HTERT RPE-1 (cell line): ENCODE data around the gene NCOA3.
"Not testable (repeated sequence)": the region's sequence is repeated elsewhere in the genome, so short reads cannot be mapped to it uniquely, and the experiment has no call there.

Source experiments
- in situ Hi-C: fragments of 300-500 bp; cut with MboI; formaldehyde crosslinking; loops from 4 replicates; pipeline ENCODE4 v1.14.3; 2020; ENCODE audit warnings: low sequenced_read_pairs

NCOA3 gene

DNA sequence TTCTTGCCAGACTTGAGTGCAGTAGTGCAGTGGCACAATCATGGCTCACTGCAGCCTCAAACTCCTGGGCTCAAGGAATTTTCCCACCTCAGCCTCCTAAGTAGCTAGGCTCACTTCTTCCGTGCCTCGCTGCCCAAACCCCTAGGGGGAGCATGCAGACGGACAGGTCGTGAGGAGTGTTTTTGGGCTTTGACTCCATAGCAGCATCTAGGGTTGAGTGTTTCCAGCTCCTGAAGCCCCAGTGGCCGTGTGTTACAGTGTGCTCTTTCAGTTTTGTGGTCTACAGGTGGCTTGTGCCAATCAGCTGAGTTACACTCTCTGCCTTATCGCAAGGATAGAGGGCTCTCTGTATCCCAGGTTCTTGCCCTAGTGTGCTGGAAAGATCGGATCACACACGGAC is 33.4 kb downstream of the NCOA3 start:
- in situ Hi-C loops, result no loop called here

DNA sequence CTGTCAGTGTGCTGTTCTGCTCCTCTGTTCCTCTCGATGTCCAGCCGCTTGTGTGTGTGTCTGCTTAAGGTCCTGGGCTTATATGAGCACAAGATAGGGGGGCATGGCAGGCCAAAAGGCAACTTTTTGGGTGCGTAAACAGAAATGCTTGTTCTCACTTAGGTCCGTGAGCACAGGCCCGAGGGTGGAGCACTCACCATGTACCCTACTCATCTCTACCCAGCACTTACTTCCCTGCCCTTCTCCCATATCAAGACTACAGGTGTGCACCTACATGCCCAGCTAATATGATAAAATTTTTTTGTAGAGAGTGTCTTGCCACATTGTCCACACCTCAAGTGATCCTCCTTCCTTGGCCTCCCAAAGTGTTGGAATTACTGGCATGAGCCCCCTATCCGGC is 34.3 kb downstream of the NCOA3 start:
- in situ Hi-C loops, result no loop called here

DNA sequence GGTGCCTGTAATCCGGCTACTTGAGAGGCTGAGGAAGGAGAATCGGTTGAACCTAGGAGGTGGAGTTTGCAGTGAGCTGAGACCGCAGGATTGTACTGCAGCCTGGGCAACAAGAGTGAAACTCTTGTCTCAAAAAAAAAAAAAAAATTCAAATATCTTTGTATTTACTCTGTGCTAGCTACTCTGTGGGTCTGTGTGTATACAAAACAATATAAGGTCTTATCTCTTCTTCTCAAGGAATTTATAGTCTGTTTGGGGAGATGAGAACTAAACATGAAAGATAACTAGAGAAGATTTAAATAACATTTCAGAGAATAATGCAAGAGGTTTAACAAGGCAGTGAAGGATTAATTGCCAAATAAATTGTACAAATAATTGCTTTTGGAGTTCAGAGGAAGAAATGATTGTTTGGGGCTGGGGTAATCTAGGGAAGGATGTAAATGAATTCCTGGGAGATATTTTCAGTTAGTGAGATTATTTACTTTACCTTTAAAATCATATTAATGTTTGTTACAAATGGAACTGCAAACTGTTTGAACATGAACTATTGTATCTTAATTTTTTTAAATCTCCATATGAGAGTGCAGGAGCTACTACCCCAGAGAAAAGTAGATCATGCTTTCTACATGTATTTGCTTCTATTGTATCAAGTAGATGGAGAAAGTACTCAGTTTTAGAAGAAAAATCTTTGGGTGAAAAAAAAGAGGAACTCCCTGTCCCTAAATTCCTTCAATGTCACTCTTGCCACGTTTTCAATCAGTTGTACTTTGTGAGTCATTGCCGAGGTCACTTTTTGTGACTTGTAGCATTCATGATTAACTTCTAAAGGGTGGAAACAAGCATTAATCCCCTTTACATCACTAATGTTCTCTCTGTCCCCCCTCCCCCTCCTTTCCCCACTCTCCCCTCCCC is 39.0 kb downstream of the NCOA3 start:
- in situ Hi-C loops, result no loop called here

DNA sequence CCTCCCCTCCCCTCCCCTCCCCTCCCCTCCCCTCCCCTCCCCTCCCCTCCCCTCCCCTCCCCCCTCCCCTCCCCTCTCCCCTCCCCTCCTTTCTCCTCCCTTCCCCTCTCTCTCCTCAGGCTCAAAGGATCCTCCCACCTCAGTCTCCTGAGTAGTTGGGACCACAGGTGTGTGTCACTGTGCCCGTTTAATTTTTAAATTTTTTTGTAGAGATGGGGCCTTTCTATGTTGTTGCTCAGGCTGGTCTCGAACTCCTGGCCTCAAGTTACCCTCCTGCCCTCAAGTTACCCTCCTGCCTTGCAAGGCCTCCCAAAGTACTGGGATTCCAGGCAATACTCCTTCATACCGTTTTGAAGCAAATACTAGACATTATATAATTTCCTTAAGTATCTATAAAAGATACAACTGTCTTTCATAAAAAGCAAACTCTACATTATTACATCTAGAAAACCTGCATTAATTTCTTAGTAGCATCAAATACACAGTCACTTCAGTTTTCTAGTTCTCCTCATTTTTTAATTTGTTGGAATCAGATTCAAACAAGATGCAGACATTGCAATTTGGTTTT is 39.8 kb downstream of the NCOA3 start:
- in situ Hi-C loops, result no loop called here

DNA sequence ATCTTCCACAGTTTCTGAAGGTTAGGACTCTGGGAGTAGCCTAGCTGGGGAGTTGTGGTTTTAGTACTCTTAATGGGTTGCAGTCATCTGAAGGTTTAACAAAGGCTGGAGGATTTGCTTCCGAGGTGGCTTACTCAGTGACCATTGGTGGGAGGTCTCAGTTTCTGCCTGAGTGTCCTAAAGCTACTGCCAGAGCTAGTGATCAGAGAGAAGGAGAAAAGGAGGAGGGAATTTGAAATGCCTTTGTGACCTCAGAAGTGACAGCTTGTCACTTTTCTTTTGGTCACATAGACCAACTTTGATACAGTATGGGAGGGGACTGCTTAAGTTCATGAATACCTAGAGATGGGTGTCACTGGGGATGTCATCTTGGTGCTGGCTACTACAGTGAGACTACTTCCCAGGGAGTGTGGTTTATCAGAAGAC is 41.3 kb downstream of the NCOA3 start:
- in situ Hi-C loops, result no loop called here

DNA sequence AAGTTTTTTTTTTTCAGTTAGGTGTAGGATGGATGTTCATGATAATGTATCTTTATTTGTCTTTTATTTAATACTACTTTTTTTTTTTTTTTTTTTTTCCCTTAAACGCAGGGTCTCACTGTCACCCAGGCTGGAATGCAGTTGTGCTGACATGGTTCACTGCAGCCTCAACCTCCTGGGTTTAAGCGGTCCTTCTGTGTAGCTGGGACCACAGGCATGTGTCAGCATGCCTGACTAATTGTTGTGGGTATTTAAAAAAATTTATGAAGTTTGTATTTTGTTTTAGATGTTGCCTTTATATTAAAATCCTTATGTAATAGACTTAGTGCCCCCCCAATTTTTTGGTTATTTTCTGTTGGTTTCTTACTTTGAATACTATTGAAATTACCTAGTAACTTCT is 42.6 kb downstream of the NCOA3 start:
- in situ Hi-C loops, result no loop called here

DNA sequence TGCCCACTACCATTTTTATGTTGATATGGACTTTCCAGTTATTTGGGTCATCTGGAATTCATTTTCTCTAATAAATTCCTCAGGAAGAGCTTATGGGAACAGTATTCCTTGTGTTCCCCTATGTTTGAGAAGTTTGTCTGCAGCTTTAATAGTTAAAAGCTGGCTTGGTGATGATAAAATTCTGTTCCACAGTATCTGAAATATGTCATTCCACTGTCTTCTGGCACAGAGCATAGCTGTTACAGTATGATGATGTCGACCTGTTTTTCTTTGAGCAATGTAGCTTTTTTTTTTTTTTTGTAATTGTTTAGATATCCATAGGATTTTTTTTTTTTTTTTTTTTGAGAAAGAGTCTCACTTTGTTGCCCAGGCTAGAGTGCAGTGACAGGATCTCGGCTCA is 43.2 kb downstream of the NCOA3 start:
- in situ Hi-C loops, result no loop called here

DNA sequence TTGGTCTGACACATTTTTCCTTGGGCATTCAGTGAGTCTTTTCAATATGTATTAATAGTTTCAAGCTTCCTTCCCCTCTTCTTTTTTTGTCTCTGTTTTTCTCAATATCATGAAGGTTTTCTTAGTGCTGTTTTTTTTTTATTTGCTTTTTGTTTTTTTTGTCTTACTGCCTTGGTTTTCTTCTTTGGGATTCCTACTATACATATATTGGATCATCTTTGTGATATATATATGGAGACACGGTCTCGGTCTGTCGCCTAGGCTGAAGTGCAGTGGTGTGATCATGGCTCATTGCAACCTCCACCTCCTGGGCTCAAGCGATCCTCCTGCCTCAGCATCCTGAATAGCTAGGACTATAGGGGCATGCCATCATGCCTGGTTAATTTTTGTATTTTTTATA is 43.8 kb downstream of the NCOA3 start:
- in situ Hi-C loops, result no loop called here

DNA sequence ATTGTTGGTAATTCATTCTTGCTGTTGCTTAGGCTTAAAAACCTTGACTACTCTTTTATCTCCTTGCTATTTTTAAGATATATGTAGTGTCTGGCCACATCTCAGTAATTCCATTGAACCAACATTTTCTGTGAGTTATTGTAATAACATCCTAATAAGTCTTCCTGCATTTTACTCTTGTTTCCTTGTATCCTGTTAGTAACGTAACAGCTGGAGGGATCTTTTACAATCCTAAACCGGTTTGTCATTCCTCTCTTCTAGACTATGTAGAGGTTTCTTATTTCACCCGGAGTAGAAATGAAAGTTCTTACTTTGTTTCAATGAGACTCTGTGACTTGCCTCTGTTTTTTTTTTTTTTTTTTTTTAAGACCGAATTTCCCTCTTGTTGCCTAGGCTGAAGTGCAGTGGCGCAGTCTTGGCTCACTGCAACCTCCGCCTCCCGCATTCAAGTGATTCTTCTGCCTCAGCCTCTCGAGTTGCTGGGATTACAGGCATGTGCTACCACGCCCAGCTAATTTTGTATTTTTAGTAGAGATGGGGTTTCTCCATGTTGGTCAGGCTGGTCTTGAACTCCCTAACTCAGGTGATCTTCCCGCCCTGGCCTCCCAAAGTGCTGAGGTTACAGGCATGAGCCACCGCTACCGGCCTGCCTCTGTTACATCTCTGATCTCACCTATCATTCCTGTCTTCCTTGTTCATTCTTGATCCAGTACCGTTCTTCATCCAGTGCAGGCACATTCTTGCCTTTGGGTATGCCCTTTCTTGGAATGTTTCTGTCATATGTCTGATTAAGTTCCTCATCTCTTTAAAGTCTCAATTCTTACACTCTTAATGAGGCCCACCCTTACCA is 44.7 kb downstream of the NCOA3 start:
- in situ Hi-C loops, result no loop called here

DNA sequence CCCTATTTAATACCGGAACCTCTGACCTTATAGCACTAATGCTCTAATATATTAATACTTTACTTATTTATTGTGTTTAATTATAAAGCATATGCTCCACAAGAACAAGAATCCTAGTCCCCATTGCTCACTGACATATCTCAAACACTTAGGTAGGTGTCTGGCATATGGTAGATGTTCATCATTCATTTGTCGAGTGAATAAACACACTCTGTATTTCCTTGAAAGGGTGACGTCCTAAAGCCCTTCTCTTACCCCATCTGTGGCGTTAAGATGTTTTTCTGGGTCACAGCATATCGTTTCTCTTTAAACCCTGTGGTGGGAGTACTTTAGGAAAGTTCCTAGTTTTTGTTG is 45.3 kb downstream of the NCOA3 start:
- in situ Hi-C loops, result no loop called here

DNA sequence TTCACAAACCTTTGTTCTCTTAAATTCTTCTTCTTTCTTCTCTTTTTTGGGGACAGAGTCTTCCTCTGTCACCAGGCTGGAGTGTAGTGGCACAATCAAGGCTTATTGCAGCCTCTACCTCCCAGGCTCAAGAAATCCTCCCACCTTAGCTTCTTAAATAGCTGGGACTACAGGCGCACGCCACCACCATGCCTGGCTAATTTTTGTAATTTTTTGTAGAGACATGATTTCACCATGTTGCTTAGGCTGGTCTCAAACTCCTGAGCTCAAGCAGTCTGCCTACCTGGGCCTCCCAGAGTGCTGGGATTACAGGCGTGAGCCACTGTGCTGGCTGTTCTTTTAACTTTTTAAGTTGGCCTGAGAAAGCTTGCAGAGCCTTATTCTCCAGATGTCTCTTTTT is 48.0 kb downstream of the NCOA3 start:
- in situ Hi-C loops, result no loop called here

DNA sequence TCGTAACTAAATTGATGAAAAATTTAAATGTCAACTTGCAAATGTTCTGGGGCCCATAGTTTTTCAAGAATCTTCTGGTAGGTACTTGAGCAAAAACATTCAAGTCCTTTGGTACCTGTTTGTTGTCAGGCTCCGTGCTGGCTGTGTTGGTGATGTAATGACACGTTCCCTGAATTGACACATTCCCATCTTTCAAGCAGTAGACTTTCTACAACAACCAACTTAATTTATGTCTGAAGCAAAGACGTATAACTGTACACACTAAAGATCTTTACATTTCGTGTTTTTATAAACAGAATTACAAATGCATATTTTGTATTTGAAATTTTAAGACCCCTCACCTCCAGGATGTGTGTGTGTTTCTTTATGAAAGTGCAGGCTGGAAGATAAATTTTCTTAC is 49.5 kb downstream of the NCOA3 start:
- in situ Hi-C loops, result no loop called here

DNA sequence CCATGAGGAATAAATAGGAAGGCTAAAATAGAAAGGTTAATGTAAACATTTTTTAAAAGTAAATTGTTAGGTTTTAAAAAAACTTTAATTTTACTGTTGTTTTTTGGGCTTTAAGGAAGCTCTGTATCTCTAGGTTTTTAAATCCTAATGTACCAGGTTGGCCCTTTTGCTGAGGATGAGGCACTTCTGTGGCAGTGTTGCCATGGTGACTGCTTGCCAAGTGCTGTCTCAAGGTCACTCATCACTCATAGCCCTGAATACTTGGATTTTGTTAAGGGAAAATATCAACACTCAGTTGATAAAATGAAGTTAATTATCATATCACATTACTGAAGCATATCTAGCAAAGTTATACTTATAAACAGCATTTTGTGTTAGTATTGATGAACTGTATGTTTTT is 50.2 kb downstream of the NCOA3 start:
- in situ Hi-C loops, result no loop called here

DNA sequence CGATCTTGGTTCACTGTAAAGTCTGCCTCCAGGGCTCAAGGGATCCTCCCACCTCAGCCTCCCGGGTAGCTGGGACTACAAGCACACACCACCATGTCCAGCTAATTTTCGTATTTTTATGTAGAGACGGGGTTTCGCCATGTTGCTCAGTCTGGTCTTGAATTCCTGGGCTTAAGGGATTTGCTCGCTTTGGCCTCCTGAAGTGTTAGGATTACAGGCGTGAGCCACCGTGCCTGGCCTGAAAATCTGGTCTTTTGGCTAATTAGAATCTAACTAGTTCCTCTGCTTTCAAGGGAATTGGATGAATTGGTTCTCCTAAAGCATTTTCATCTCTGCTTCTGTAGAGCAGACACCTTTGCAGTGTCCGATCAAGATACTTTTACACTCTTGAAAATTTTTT is 51.3 kb downstream of the NCOA3 start:
- in situ Hi-C loops, result no loop called here

DNA sequence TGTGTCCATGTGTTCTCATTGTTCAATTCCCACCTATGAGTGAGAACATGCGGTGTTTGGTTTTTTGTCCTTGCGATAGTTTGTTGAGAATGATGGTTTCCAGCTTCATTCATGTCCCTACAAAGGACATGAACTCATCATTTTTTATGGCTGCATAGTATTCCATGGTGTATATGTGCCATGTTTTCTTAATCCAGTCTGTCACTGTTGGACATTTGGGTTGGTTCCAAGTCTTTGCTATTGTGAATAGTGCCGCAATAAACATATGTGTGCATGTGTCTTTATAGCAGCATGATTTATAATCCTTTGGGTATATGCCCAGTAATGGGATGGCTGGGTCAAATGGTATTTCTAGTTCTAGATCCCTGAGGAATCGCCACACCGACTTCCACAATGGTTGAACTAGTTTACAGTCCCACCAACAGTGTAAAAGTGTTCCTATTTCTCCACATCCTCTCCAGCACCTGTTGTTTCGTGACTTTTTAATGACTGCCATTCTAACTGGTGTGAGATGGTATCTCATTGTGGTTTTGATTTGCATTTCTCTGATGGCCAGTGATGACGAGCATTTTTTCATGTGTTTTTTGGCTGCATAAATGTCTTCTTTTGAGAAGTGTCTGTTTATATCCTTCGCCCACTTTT is 52.0 kb downstream of the NCOA3 start:
- in situ Hi-C loops, result not testable (repeated sequence)

DNA sequence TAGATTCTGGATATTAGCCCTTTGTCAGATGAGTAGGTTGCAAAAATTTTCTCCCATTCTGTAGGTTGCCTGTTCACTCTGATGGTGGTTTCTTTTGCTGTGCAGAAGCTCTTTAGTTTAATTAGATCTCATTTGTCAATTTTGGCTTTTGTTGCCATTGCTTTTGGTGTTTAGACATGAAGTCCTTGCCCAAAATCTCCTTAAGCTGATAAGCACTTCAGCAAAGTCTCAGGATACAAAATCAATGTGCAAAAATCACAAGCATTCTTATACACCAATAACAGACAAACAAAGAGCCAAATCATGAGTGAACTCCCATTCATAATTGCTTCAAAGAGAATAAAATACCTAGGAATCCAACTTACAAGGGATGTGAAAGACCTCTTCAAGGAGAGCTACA is 52.6 kb downstream of the NCOA3 start:
- in situ Hi-C loops, result not testable (repeated sequence)

DNA sequence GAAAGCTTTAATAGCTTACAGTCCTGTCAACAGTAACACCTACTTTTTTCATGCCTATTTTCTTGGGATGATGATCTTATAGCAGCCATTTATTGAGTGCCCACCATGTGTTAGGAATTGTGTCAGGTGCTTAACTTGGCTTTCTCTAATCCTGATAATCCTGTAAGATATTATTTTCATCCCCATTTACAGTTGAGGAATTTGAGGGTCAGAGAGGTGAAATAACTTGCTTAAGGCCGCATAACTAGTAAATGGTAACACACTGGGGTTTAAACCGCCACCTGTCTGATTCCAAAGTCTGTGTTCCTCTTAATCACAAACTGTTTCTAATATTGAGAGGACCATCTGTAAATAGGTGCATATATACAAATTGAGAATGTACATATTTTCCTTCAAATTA is 55.5 kb downstream of the NCOA3 start:
- in situ Hi-C loops, result no loop called here

DNA sequence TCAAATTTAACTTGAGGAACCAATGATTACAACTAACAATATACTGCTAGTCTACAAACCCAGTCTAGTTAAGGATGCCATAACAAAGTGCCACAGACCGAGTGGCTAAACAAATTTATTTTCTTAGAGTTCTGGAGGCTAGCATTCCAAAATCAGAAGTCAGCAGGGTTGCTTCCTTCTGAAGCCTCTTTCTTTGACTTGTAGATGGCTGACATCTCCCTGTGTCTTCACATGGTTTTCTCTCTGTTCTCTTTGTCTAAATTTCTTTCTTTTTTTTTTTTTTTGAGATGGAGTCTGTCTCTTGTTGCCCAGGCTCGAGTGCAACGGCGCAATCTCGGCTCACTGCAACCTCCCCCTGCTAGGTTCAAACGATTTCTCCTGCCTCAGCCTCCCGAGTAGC is 56.1 kb downstream of the NCOA3 start:
- in situ Hi-C loops, result no loop called here

DNA sequence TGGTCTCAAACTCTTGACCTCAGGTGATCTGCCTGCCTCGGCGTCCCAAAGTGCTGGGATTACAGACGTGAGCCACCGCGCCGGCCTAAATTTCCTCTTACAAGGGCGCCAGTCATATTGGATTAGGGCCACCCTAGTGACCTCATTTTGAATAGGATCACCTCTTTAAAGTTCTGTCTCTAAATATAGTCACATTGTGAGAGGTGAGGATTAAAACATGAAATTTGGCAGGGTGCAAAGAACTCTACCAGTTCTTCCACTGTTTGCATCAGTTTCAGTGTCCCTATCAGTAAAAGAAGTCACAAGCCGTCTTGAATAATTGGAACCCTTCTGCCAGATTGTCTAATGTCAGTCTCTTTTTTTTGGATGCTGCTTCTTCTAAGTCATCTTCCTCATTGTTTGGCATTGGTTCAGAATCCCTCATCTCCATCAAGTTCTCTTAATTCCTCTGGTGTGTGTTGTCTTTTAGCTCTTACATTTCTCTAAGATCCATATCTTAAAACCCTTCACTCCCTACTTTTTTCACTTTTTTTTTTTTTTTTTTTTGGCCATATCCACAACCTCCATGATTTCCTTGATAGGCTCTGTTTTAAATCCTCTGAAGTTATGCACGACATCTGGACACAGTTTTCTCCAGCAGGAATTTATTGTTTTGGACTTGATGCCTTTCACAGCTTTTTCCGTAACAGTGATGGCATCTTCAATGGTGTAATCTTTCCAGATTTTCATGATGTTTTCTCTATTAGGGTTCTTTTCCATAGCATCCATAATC is 56.8 kb downstream of the NCOA3 start:
- in situ Hi-C loops, result no loop called here

DNA sequence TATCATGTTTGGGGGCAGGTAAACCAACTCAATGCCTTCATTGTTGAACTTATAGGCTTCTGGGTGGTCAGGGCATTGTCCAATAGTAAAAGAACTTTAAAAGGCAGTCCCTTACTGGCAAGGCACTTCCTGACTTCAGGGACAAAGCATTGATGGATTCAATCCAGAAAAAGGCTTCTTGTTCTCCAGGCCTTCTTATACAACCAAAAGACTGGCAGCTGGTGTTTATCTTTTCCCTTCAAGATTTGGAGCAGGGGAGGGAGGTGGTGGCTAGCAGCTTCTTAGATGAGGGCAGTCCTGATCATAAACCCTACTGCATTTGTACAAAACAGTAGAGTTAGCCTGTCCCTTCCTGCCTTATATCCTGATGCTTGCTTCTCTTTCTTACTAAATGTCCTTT is 57.5 kb downstream of the NCOA3 start:
- in situ Hi-C loops, result no loop called here

DNA sequence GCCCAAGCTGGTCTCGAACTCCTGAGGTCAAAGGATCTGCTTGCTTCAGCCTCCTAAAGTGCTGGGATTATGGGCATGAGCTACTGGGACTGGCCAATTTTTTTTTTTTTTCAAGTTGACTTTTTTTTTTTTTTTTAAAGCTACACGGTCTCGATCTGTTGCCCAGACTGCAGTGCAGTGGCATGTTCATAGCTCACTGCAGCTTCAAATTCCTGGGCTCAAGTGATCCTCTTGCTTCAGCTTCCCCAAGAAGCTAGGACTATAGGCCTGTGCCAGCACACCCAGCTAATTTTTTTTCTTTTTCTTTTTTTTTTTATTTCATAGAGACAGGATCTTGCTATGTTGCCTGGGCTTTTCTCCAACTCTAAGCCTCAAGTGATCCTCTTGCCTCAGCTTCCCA is 59.5 kb downstream of the NCOA3 start:
- in situ Hi-C loops, result no loop called here
